K562 (cell line): ENCODE data around the gene ZNF780A. TPM values are rescaled to one million over a fixed set of nuclear protein-coding genes. Genes with fewer than 3 reads are reported as not detected.
A peak's percentile ranks its signal among the peaks of the same experiment; 100 is the strongest.

ENCODE experiments used
- ATAC-seq: fragments of 200-7000 bp; cut with Tn5 transposase; 3 replicates; pipeline ENCODE4 v1.9.1; 2020; ENCODE audit warnings: moderate library complexity
- BruUV-seq: library from RNA; stranded (reverse); fragments of 400-500 nt; replicated peaks from 2 replicates; lab custom pipeline; 2021; lab: Mats Ljungman, UMichigan
- CTCF ChIA-PET: fragments of 300-600 bp; formaldehyde crosslinking; extraction: SDS; loops from one replicate; lab custom pipeline; 2021; ENCODE audit warnings: low intra/inter-chr PET ratio; lab: Yijun Ruan, JAX
- POLR2A ChIA-PET: fragments of 300-600, 350-650 bp; sonication (Branson Sonifier 250); formaldehyde crosslinking; extraction: SDS; loops from one replicate; lab custom pipeline; 2021; ENCODE audit warnings: antibody characterized with exemption, inconsistent platforms; lab: Yijun Ruan, JAX
- DNase-seq, 4 experiments: peaks; one replicate each; pipeline versions ENCODE4 v3.0.0 to v3.0.0-alpha.2; 2011 to 2018; ENCODE audit warnings: low spot score in 3 of 4, mixed read lengths in 3 of 4; ENCODE audit errors: extremely low read depth in 1 of 4
- FAIRE-seq: peaks from 2 replicates; lab custom pipeline; 2011; peaks lifted over from hg19 to GRCh38; lab: Jason Lieb, UNC
- H2AFZ ChIP-seq: 2 replicates; pipeline ENCODE4 v1.6.0; 2011; ENCODE audit warnings: low read depth, low read length, control low read depth, inconsistent platforms
- H3K27ac ChIP-seq: fragments of 200-600 bp; 3 replicates; pipeline ENCODE4 v1.8.0; 2011; ENCODE audit warnings: low read depth, mild to moderate bottlenecking, control low read depth, inconsistent platforms, low read length, moderate library complexity, mixed read lengths; ENCODE audit errors: extremely low read depth
- H3K27me3 ChIP-seq, 2 experiments: fragments of 300-600 bp in 1 of 2; 2 replicates in 1 of 2; 3 replicates in 1 of 2; pipeline versions ENCODE4 v1.6.0 to v1.8.0; 2011; ENCODE audit warnings: inconsistent platforms in 2 of 2, low read length in 2 of 2, mild to moderate bottlenecking in 1 of 2, mixed read lengths in 1 of 2, moderate library complexity in 1 of 2; ENCODE audit not compliant: control insufficient read depth in 2 of 2, insufficient read depth in 2 of 2
- H3K36me3 ChIP-seq: fragments of 300-600 bp; 3 replicates; pipeline ENCODE4 v1.8.0; 2011; ENCODE audit warnings: mild to moderate bottlenecking, low read length, inconsistent platforms; ENCODE audit not compliant: control insufficient read depth, insufficient read depth
- H3K4me1 ChIP-seq, 2 experiments: fragments of 200-600 bp in 1 of 2; replicated peaks in 1 of 2; 2 replicates in 1 of 2; 3 replicates in 1 of 2; pipeline versions ENCODE4 v1.5.1 to v1.8.0; 2011; ENCODE audit warnings: inconsistent platforms in 2 of 2, low read length in 2 of 2, mild to moderate bottlenecking in 1 of 2, mixed read lengths in 1 of 2, moderate library complexity in 1 of 2; ENCODE audit not compliant: control insufficient read depth in 2 of 2, insufficient read depth in 2 of 2
- H3K4me2 ChIP-seq: 2 replicates; pipeline ENCODE4 v1.6.1; 2011; ENCODE audit warnings: low read length, control low read depth, inconsistent platforms, mixed read lengths; ENCODE audit not compliant: insufficient read depth
- H3K4me3 ChIP-seq: fragments of 200-600 bp; sonication (generic), shearing (Covaris generic); 2 replicates; pipeline ENCODE4 v1.5.1; 2016; ENCODE audit warnings: control low read depth, inconsistent platforms
- H3K79me2 ChIP-seq: fragments of 200-600 bp; 3 replicates; pipeline ENCODE4 v1.8.0; 2011; ENCODE audit warnings: low read length, inconsistent platforms; ENCODE audit not compliant: control insufficient read depth, insufficient read depth
- H3K9ac ChIP-seq, 2 experiments: 2 replicates each; pipeline versions ENCODE4 v1.6.0 to v1.6.1; 2011; ENCODE audit warnings: low read depth in 2 of 2, low read length in 2 of 2, control low read depth in 1 of 2, inconsistent platforms in 1 of 2, mild to moderate bottlenecking in 1 of 2, mixed read lengths in 1 of 2; ENCODE audit not compliant: insufficient read depth in 1 of 2
- H3K9me1 ChIP-seq: one replicate; pipeline ENCODE4 v1.6.0; 2011; ENCODE audit warnings: inconsistent platforms, mild to moderate bottlenecking, low read length, moderate library complexity; ENCODE audit not compliant: control insufficient read depth, insufficient read depth
- H3K9me3 ChIP-seq: replicated peaks from 2 replicates; pipeline ENCODE4 v1.5.1; 2011; ENCODE audit warnings: low read depth, low read length, inconsistent platforms; ENCODE audit not compliant: control insufficient read depth, insufficient read depth
- H4K20me1 ChIP-seq: replicated peaks from 2 replicates; pipeline ENCODE4 v1.6.1; 2011; ENCODE audit warnings: low read length, inconsistent platforms, mixed read lengths; ENCODE audit not compliant: control insufficient read depth, insufficient read depth
- ATF1 ChIP-seq, 2 experiments: fragments of 450-650 bp in 1 of 2; IDR thresholded peaks; 2 replicates each; pipeline ENCODE4 v1.6.1; 2016; ENCODE audit warnings: missing compliant biosample characterization in 1 of 2, missing genetic modification characterization in 1 of 2
- ATF7 ChIP-seq: fragments of 450-650 bp; IDR thresholded peaks from 2 replicates; pipeline ENCODE4 v1.7.1; 2014; ENCODE audit warnings: mild to moderate bottlenecking, moderate library complexity
- CBX3 ChIP-seq, 2 experiments: IDR thresholded peaks; 1 replicate in 1 of 2; 2 replicates in 1 of 2; pipeline ENCODE4 v1.6.1; 2012; ENCODE audit warnings: inconsistent platforms in 2 of 2, low read length in 2 of 2, borderline replicate concordance in 1 of 2, control low read depth in 1 of 2
- MNT ChIP-seq, 2 experiments: fragments of 450-650 bp; conservative IDR thresholded peaks; 2 replicates each; pipeline ENCODE4 v1.6.1; 2017; ENCODE audit warnings: mild to moderate bottlenecking in 2 of 2, moderate library complexity in 2 of 2
- NFE2L1 ChIP-seq: fragments of 450-650 bp; IDR thresholded peaks from 2 replicates; pipeline ENCODE4 v1.6.1; 2016; ENCODE audit warnings: missing genetic modification characterization, low read depth, mild to moderate bottlenecking, missing compliant biosample characterization, moderate library complexity, borderline replicate concordance
- POLR2B ChIP-seq: fragments of 450-650 bp; IDR thresholded peaks from 2 replicates; pipeline ENCODE4 v1.6.1; 2018; ENCODE audit warnings: low read depth; ENCODE audit not compliant: partially characterized antibody
- RAD51 ChIP-seq: fragments of 450-650 bp; IDR thresholded peaks from 2 replicates; pipeline ENCODE4 v1.7.1; 2016; ENCODE audit warnings: low read depth, mild to moderate bottlenecking, borderline replicate concordance
- RHOXF2B ChIP-seq: fragments of 250-450 bp; sonication (Bioruptor Pico); conservative IDR thresholded peaks from 2 replicates; pipeline ENCODE4 v1.5.1; 2021
- TRIM28 ChIP-seq: fragments of 450-650 bp; IDR thresholded peaks from 2 replicates; pipeline ENCODE4 v1.6.1; 2017
- ZBED1 ChIP-seq: IDR thresholded peaks from 2 replicates; pipeline ENCODE4 v1.6.1; 2014
- ZNF274 ChIP-seq: IDR thresholded peaks from 2 replicates; pipeline ENCODE4 v1.6.1; 2011; ENCODE audit warnings: low read depth, mild to moderate bottlenecking, low read length, moderate library complexity, borderline replicate concordance
- ZNF75A ChIP-seq: fragments of 450-650 bp; formaldehyde crosslinking; IDR thresholded peaks from 2 replicates; pipeline ENCODE4 v1.4.0; 2020; ENCODE audit warnings: mild to moderate bottlenecking
- WGBS: fragments of 100-300 bp; shearing (Covaris generic); methylation state at CpG from one replicate; pipeline ENCODE4 v1.1.6; 2016; ENCODE audit warnings: low coverage, mixed read lengths; ENCODE audit not compliant: insufficient coverage; ENCODE audit errors: missing lambda C conversion rate; 5-methylcytosine and 5-hydroxymethylcytosine counted together
- in situ Hi-C: fragments of 300-500 bp; cut with MboI; formaldehyde crosslinking; loops from 4 replicates; pipeline ENCODE4 v1.15.0; 2018; ENCODE audit warnings: inconsistent platforms, mixed read lengths
- intact Hi-C: fragments of 100-400 bp; cut with micrococcal nuclease; formaldehyde crosslinking; loops from 2 replicates; pipeline ENCODE4 v1.14.2; 2022
- polyA plus RNA-seq, 8 experiments: library from polyadenylated mRNA; depleted of rRNA in 4 of 8; stranded (reverse) in 5 of 8; unstranded in 3 of 8; fragments of >200 nt; fragmentation: Nextera tagmentation in 2 of 8; fragmentation: Illumina TruSeq in 1 of 8; extraction: Ambion mirVana in 2 of 8; extraction: Trizol in 1 of 8; gene quantifications; 2 replicates each; pipeline versions ENCODE4 v1.2.1 to v1.2.3, GENCODE V29; 2011 to 2014; ENCODE audit warnings: inconsistent platforms in 1 of 8, missing spikeins in 1 of 8
- total RNA-seq, 7 experiments: library from RNA; depleted of rRNA in 6 of 7; stranded (reverse); fragments of >200 nt in 6 of 7; fragmentation: Illumina TruSeq in 2 of 7; extraction: Trizol in 2 of 7; gene quantifications; 2 replicates each; pipeline versions ENCODE4 v1.2.1 to v1.2.3, GENCODE V29; 2011 to 2021; ENCODE audit warnings: low replicate concordance in 1 of 7

ZNF780A gene
- total and polyA plus RNA-seq, 9 of the 15 experiments (the other 6 are each of a cell fraction or from before 2014, with no cell fraction given), result 11.7 to 36.1 (median 25.8) TPM

GRCh38 chr19:40033989-40034560 lies 56.7 kb downstream of the ZNF780A start:
- no peaks in the 10 kb centered on the region for H4K20me1 ChIP-seq
- TF ChIP-seq CBX3 (IDR thresholded peaks at IDR 0.05; ENCODE audit: borderline replicate concordance in 1 of 2, low read length in 2 of 2) (peak; percentile 29 to 31; a peak in 2 of 3 replicates), ZNF75A (CRISPR knock-in tag) (peak; percentile 94), TRIM28 (peak; percentile 69; the same call in 1 of the 2 replicates), POLR2B (no peak), ZNF274 (peak; percentile 82)
- 20% methylated on average over 2 of the region's 2 CpGs for WGBS

GRCh38 chr19:40026597-40026970 lies 64.2 kb downstream of the ZNF780A start:
- POLR2A ChIA-PET, result no interaction called here
- H4K20me1 ChIP-seq, result no peaks in the 10 kb centered on the region
- no peaks in the 10 kb centered on the region for H3K36me3 ChIP-seq
- H3K9me3 ChIP-seq, result peaks cover 12% of the 10 kb centered on the region
- no peak overlapping the region for H3K27ac ChIP-seq
- no peak for DNase-seq
- intact Hi-C loops, result no loop called here
- CTCF ChIA-PET, result no interaction called here
- in situ Hi-C loops, result no loop called here
- no peak overlapping the region for H2AFZ ChIP-seq
- FAIRE-seq, result peak; percentile 57
- H3K27me3 ChIP-seq, result no peaks in the 10 kb centered on the region
- no peak for ATAC-seq
- H3K4me2 ChIP-seq, result no peak overlapping the region
- BruUV-seq, result no TSS peak
- H3K4me1 ChIP-seq, result no peaks in the 10 kb centered on the region
- H3K9ac ChIP-seq, result no peak overlapping the region
- 36% methylated on average over 5 of the region's 5 CpGs for WGBS
- no peaks in the 10 kb centered on the region for H3K79me2 ChIP-seq
- no peaks in the 10 kb centered on the region for H3K9me1 ChIP-seq
- H3K4me3 ChIP-seq, result no peak overlapping the region
- no peak for TF ChIP-seq NFE2L1
- TF ChIP-seq ZBED1, result no peak
- TF ChIP-seq MNT (conservative IDR thresholded peaks at IDR 0.05), result no peak
- no peak for TF ChIP-seq ATF7
- TF ChIP-seq RAD51, result no peak
- no peak for TF ChIP-seq ATF1 (CRISPR knock-in tag; IDR thresholded peaks at IDR 0.05)
- no peak for TF ChIP-seq ATF1 (tag; IDR thresholded peaks at IDR 0.05)
- no peak for TF ChIP-seq RHOXF2B (CRISPR knock-in tag)

More at GRCh38 chr19:40033989-40034560, 56.7 kb downstream of the ZNF780A start:
- no peak for ATAC-seq
- H3K9me3 ChIP-seq, result peaks cover 15% of the 10 kb centered on the region
- H3K79me2 ChIP-seq, result no peaks in the 10 kb centered on the region
- intact Hi-C loops (no loop called here), in situ Hi-C loops (no loop called here)
- H3K4me2 ChIP-seq, result no peak overlapping the region
- H3K36me3 ChIP-seq, result no peaks in the 10 kb centered on the region
- no peaks in the 10 kb centered on the region for H3K27me3 ChIP-seq
- no peak overlapping the region for H2AFZ ChIP-seq
- no peak for FAIRE-seq
- H3K4me1 ChIP-seq, result no peaks in the 10 kb centered on the region
- H3K4me3 ChIP-seq, result no peak overlapping the region
- H3K27ac ChIP-seq, result no peak overlapping the region
- no peak overlapping the region for H3K9ac ChIP-seq
- DNase-seq, result no peak
- H3K9me1 ChIP-seq, result no peaks in the 10 kb centered on the region
- no TSS peak for BruUV-seq
- POLR2A ChIA-PET, result no interaction called here
- CTCF ChIA-PET, result no interaction called here
